Heart left ventricle (tissue), 13 donors: ENCODE data around the gene TTC12.

Source experiments
- CTCF ChIP-seq, 12 donors: fragments of 200-600 bp; sonication (generic) in 4 of 12; IDR thresholded peaks; one replicate each; pipeline versions ENCODE4 v1.5.0 to v1.8.0; 2018 to 2022; ENCODE audit warnings: antibody characterized with exemption in 12 of 12, mild to moderate bottlenecking in 5 of 12
- POLR2A ChIP-seq, 2 donors: fragments of 450-650 bp; IDR thresholded peaks; one replicate each; pipeline ENCODE4 v1.6.1; 2017; ENCODE audit warnings: antibody characterized with exemption in 2 of 2, mild to moderate bottlenecking in 2 of 2, moderate library complexity in 2 of 2
- donor health status: ischemic (EF 13 %, LVEDD 7.1; RV severe dilation, severe dysfunction).
- donor health status: DM: no; HTN: yes; CAD: no.
- donor health status: DM: no; HTN: no; CAD: no.
- donor health status: ischemic (EF 25% LVEDD 6.9; RV normal size, moderate dysfunction).
- donor health status: ischemic (EF 25% LVEDD 5.7; RV mildly dilated, moderate dysfunction).
- donor health status: ischemic (EF 35%, LVEDD 5.7; RV mildly dilated, moderate dysfunction).
- donor health status: nonischemic (EF 11% LVEDD 7.7; RV severe dilation, severe dysfunction).
- donor health status: DM: yes; HTN: yes; CAD: no.
- donor health status: PGD.
- donor health status: ischemic (EF 29% LVEDD 5.4; RV normal size, mild dysfunction).
- donor health status: nonischemic (EF 23%, LVEDD 6.1; RV moderate dilation, normal function).

GRCh38 chr11:113308601-113309000 lies 5.8 kb upstream of the TTC12 start:
- TF ChIP-seq CTCF (IDR thresholded peaks at IDR 0.05) (no peak), POLR2A (IDR thresholded peaks at IDR 0.05) (no peak)
